Glutamatergic neuron (in vitro differentiated cells): ENCODE data around the gene HMX1. TPM values are rescaled to one million over a fixed set of nuclear protein-coding genes. Genes with fewer than 3 reads are reported as not detected.

ENCODE experiments used
- DNase-seq: peaks from one replicate; pipeline ENCODE4 v3.0.0; 2022
- H3K27ac Mint-ChIP-seq: one replicate; pipeline ENCODE4 v1.8.0; 2020; ENCODE audit warnings: mild to moderate bottlenecking, mixed read lengths, inconsistent platforms; ENCODE audit not compliant: unreplicated experiment
- H3K27me3 Mint-ChIP-seq: one replicate; pipeline ENCODE4 v1.8.0; 2020; ENCODE audit warnings: mild to moderate bottlenecking, moderate library complexity, mixed read lengths, inconsistent platforms; ENCODE audit not compliant: unreplicated experiment
- H3K36me3 Mint-ChIP-seq: one replicate; pipeline ENCODE4 v1.8.0; 2020; ENCODE audit warnings: mild to moderate bottlenecking, mixed read lengths, inconsistent platforms; ENCODE audit not compliant: unreplicated experiment
- H3K4me1 Mint-ChIP-seq: one replicate; pipeline ENCODE4 v1.8.0; 2020; ENCODE audit warnings: mild to moderate bottlenecking, low read depth, mixed read lengths, inconsistent platforms; ENCODE audit not compliant: unreplicated experiment
- H3K4me3 Mint-ChIP-seq: one replicate; pipeline ENCODE4 v1.8.0; 2020; ENCODE audit warnings: mild to moderate bottlenecking, mixed read lengths, inconsistent platforms; ENCODE audit not compliant: unreplicated experiment
- H3K9me3 Mint-ChIP-seq: one replicate; pipeline ENCODE4 v1.8.0; 2020; ENCODE audit warnings: mild to moderate bottlenecking, moderate library complexity, mixed read lengths, inconsistent platforms; ENCODE audit not compliant: unreplicated experiment
- CTCF ChIP-seq: fragments of 200-600 bp; sonication (generic); IDR thresholded peaks from one replicate; pipeline ENCODE4 v1.5.0; 2021; ENCODE audit not compliant: partially characterized antibody, unreplicated experiment
- total RNA-seq: library from RNA; stranded (reverse); fragmentation: NEBNext Ultra II Directional; extraction: Animal tissue kit (Norgen Biotek cat#: 25700); gene quantifications from one replicate; pipeline ENCODE4 v1.2.1, GENCODE V29; 2021; ENCODE audit not compliant: unreplicated experiment

The HMX1 gene
- total RNA-seq, 1 donor from 2014 or later, result 1.7 TPM

- DNase-seq, result no peak
- Mint-ChIP-seq H3K9me3 (peaks cover 14% of the 10 kb centered on the region), H3K27ac (no peak overlapping the region)
Measured at GRCh38 chr4:8867624-8868320, 3.9 kb downstream of the HMX1 start.

GRCh38 chr4:8866828-8867623, 4.6 kb downstream of the HMX1 start:
- DNase-seq, result no peak
- H3K4me1 Mint-ChIP-seq, result peaks cover under 1% of the 10 kb centered on the region
- no peak overlapping the region for H3K27ac Mint-ChIP-seq
- H3K4me3 Mint-ChIP-seq, result no peak overlapping the region
- peaks cover 7% of the 10 kb centered on the region for H3K36me3 Mint-ChIP-seq
- H3K27me3 Mint-ChIP-seq, result peaks cover 46% of the 10 kb centered on the region
- peaks cover 14% of the 10 kb centered on the region for H3K9me3 Mint-ChIP-seq
- no peak for TF ChIP-seq CTCF

More at GRCh38 chr4:8867624-8868320, 3.9 kb downstream of the HMX1 start:
- Mint-ChIP-seq H3K4me3 (no peak overlapping the region), H3K27me3 (peaks cover 48% of the 10 kb centered on the region), H3K4me1 (peaks cover 2% of the 10 kb centered on the region), H3K36me3 (peaks cover 7% of the 10 kb centered on the region)
- no peak for TF ChIP-seq CTCF

GRCh38 chr4:8866421-8866820, 5.2 kb downstream of the HMX1 start:
- Mint-ChIP-seq H3K27me3 (peaks cover 45% of the 10 kb centered on the region), H3K27ac (no peak overlapping the region), H3K4me1 (no peaks in the 10 kb centered on the region), H3K4me3 (no peak overlapping the region), H3K9me3 (peaks cover 14% of the 10 kb centered on the region), H3K36me3 (peaks cover 7% of the 10 kb centered on the region)
- DNase-seq, result no peak
- no peak for TF ChIP-seq CTCF

DNA sequence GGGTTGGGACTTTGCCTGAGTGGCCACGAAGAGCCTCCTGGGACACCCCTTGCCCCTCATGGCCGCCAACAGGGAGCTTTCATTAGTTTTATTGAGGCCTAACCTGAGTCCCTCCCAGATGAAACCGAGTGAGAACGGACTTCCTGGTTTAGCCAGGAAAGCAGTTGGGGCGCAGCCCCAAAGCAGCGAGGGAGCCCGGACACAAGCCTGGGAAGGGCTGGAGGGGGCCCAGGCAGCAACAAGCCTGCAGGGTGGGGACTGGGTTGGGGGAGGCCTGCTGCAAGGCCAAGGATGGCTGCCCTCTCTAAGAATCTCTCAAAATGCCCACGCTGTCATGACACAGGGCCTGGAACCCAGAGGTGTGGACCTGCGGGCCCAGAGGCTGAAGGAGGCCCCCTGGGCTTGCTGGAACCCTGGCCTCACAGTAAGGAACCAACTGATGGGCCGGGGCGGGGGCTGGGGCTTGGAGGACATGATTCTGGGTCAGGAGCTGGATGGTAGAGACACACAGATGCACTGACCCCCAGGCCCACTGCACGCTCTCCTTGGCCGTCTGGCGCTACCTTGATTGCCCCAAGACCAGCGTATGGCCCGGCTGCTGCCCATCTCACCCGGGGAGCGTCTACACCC, 5.8 kb downstream of the HMX1 start:
- peaks cover 7% of the 10 kb centered on the region for H3K36me3 Mint-ChIP-seq
- peaks cover 14% of the 10 kb centered on the region for H3K9me3 Mint-ChIP-seq
- H3K27ac Mint-ChIP-seq, result peak overlapping the region; percentile 55
- H3K4me3 Mint-ChIP-seq, result no peak overlapping the region
- no peak for TF ChIP-seq CTCF
- no peaks in the 10 kb centered on the region for H3K4me1 Mint-ChIP-seq
- H3K27me3 Mint-ChIP-seq, result peaks cover 45% of the 10 kb centered on the region
- no peak for DNase-seq
